Fibroblast of skin of back (primary cell): Measurements from ENCODE around the gene TNNI2.

ENCODE experiments used
- DNase-seq: peaks from one replicate; pipeline ENCODE4 v3.0.0-alpha.2; 2013

Gene TNNI2

GRCh38 chr11:1834779-1835670, 3.8 kb upstream of the TNNI2 start, which contains the start of gene SYT8:
TSS of gene SYT8 (plus strand) at chr11:1834990. CDS start at chr11:1835106, 116 bp downstream.
- no peak for DNase-seq

- no peak for DNase-seq
Measured at GRCh38 chr11:1835671-1836010, 3.1 kb upstream of the TNNI2 start.

GRCh38 chr11:1836011-1836945, 2.5 kb upstream of the TNNI2 start:
- no peak for DNase-seq

GRCh38 chr11:1837171-1838076, 1.4 kb upstream of the TNNI2 start:
- DNase-seq: peak; percentile 59

- no peak for DNase-seq
Measured at GRCh38 chr11:1838077-1838425, 730 bp upstream of the TNNI2 start.

- no peak for DNase-seq
Measured at GRCh38 chr11:1839204-1839923, 583 bp downstream of the TNNI2 start.

GRCh38 chr11:1839924-1840779, 1.4 kb downstream of the TNNI2 start:
- DNase-seq: no peak

- no peak for DNase-seq
Measured at GRCh38 chr11:1840780-1841480, 2.1 kb downstream of the TNNI2 start.

- DNase-seq: no peak
Measured at GRCh38 chr11:1841511-1842148, 2.8 kb downstream of the TNNI2 start.

GRCh38 chr11:1842149-1843097, 3.6 kb downstream of the TNNI2 start:
- DNase-seq: no peak

GRCh38 chr11:1843098-1843473, 4.3 kb downstream of the TNNI2 start:
- no peak for DNase-seq

GRCh38 chr11:1843796-1844195, 5.0 kb downstream of the TNNI2 start:
- no peak for DNase-seq

- no peak for DNase-seq
Measured at GRCh38 chr11:1844221-1845094, 5.7 kb downstream of the TNNI2 start.

- no peak for DNase-seq
Measured at GRCh38 chr11:1845095-1845429, 6.3 kb downstream of the TNNI2 start.

- no peak for DNase-seq
Measured at GRCh38 chr11:1845561-1846452, 7.0 kb downstream of the TNNI2 start.

GRCh38 chr11:1846453-1846932, 7.7 kb downstream of the TNNI2 start:
- DNase-seq: no peak
